MCF 10A (cell line): ENCODE data around the gene ST6GALNAC4. TPM values are rescaled to one million over a fixed set of nuclear protein-coding genes. Genes with fewer than 3 reads are reported as not detected.

Source experiments
- BruUV-seq: library from RNA; stranded (reverse); fragments of 400-500 nt; replicated peaks from 2 replicates; lab custom pipeline; 2021; lab: Mats Ljungman, UMichigan
- CTCF ChIA-PET: fragments of 300-600 bp; sonication (Branson Sonifier 250); formaldehyde crosslinking; extraction: SDS; loops from one replicate; lab custom pipeline; 2021; ENCODE audit warnings: antibody characterized with exemption, inconsistent platforms; lab: Yijun Ruan, JAX
- POLR2A ChIA-PET: fragments of 300-600, 350-650 bp; sonication (Branson Sonifier 250); formaldehyde crosslinking; extraction: SDS; loops from one replicate; lab custom pipeline; 2020; ENCODE audit warnings: antibody characterized with exemption, inconsistent platforms; lab: Yijun Ruan, JAX
- DNase-seq: peaks from one replicate; pipeline ENCODE4 v3.0.0-alpha.2; 2018; ENCODE audit not compliant: unreplicated experiment
- H3K27ac Mint-ChIP-seq: one replicate; pipeline ENCODE4 v1.8.0; 2022; ENCODE audit warnings: mild to moderate bottlenecking, low read depth, mixed read lengths; ENCODE audit not compliant: unreplicated experiment
- H3K27me3 Mint-ChIP-seq: one replicate; pipeline ENCODE4 v1.8.0; 2022; ENCODE audit warnings: mixed read lengths; ENCODE audit not compliant: insufficient read depth, unreplicated experiment
- H3K36me3 Mint-ChIP-seq: one replicate; pipeline ENCODE4 v1.8.0; 2022; ENCODE audit warnings: mild to moderate bottlenecking, moderate library complexity, mixed read lengths; ENCODE audit not compliant: insufficient read depth, unreplicated experiment
- H3K4me1 Mint-ChIP-seq: one replicate; pipeline ENCODE4 v1.8.0; 2022; ENCODE audit warnings: mixed read lengths; ENCODE audit not compliant: insufficient read depth, unreplicated experiment
- H3K4me3 Mint-ChIP-seq: one replicate; pipeline ENCODE4 v1.8.0; 2022; ENCODE audit warnings: mild to moderate bottlenecking, moderate library complexity, mixed read lengths; ENCODE audit not compliant: unreplicated experiment
- H3K9me3 Mint-ChIP-seq: one replicate; pipeline ENCODE4 v1.8.0; 2022; ENCODE audit warnings: mixed read lengths; ENCODE audit not compliant: unreplicated experiment
- CTCF ChIP-seq: fragments of 200-600 bp; IDR thresholded peaks from one replicate; pipeline ENCODE4 v1.8.0; 2022; ENCODE audit warnings: antibody characterized with exemption, mild to moderate bottlenecking; ENCODE audit not compliant: unreplicated experiment
- intact Hi-C: fragments of 100-400 bp; cut with micrococcal nuclease; formaldehyde crosslinking; loops from 2 replicates; pipeline ENCODE4 v1.14.1; 2022
- total RNA-seq: library from RNA; stranded (reverse); gene quantifications from 2 replicates; pipeline ENCODE4 v1.2.3, GENCODE V29; 2022

The ST6GALNAC4 gene
- total RNA-seq, 1 experiment from 2014 or later: 39.5 TPM

- DNase-seq: no peak
- BruUV-seq: no TSS peak
- Mint-ChIP-seq H3K9me3 (no peaks in the 10 kb centered on the region), H3K36me3 (no peaks in the 10 kb centered on the region), H3K4me3 (no peak overlapping the region), H3K27me3 (no peaks in the 10 kb centered on the region), H3K27ac (peak overlapping the region; percentile 19), H3K4me1 (peaks cover 10% of the 10 kb centered on the region)
- ChIA-PET CTCF (interaction anchor here (0.5 to 9.2 kb wide), 4 partner anchors 7 to 88 kb away, joined by 4 to 90 read pairs (median 6); no protein-coding TSS in a partner anchor), POLR2A (no interaction called here)
- no peak for TF ChIP-seq CTCF
- intact Hi-C loops: no loop called here
Measured at GRCh38 chr9:127950513-127951289, 33.9 kb upstream of the ST6GALNAC4 start.

DNA sequence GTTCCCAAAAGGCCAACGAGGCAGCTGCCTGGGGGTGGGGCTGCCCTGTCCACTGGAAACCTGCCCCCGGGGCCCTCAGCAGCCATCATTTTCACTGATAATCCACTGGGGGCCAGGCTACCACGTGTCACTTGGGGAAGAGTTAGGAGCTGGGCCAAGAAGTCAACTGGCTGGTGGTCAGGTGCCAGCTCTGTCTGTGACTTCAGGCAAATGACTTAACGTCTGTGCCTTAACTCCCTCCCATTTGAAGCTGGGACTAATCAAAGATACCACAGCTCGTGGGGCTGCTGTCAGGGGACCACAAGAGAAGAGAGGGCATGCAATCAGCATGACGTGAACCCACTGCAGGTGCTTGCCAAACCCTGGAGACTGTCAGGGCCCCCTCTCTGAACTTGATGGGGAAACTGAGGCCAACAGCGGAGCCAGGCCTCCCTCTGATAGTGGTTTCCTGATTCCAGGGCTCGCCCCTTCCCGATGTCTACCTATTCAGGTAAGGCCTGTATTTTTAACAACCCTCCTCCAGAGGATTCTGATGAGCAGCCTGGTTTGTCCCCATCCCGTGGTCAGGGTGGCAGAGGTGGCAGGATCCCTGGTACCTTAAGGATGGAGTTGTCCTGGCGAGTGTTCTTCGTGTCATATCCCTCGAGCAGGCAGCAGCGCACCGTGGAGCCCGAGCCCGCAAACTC is 33.1 kb upstream of the ST6GALNAC4 start:
- Mint-ChIP-seq H3K9me3 (no peaks in the 10 kb centered on the region), H3K36me3 (peaks cover 2% of the 10 kb centered on the region), H3K4me1 (peaks cover 3% of the 10 kb centered on the region), H3K4me3 (no peak overlapping the region), H3K27ac (peak overlapping the region; percentile 19), H3K27me3 (no peaks in the 10 kb centered on the region)
- no TSS peak for BruUV-seq
- DNase-seq: no peak
- TF ChIP-seq CTCF: no peak
- ChIA-PET CTCF (interaction anchor here (0.7 to 9.2 kb wide), 5 partner anchors 7 to 85 kb away, joined by 3 to 90 read pairs (median 3); no protein-coding TSS in a partner anchor), POLR2A (no interaction called here)
- intact Hi-C loops: no loop called here

GRCh38 chr9:127947841-127948710 is 31.2 kb upstream of the ST6GALNAC4 start:
- intact Hi-C loops: no loop called here
- BruUV-seq: no TSS peak
- ChIA-PET POLR2A (no interaction called here), CTCF (interaction anchor here (0.6 to 2.2 kb wide), 7 partner anchors 85 to 1056 kb away, joined by 3 to 10 read pairs (median 3); no protein-coding TSS in a partner anchor)
- Mint-ChIP-seq H3K9me3 (no peaks in the 10 kb centered on the region), H3K27ac (no peak overlapping the region), H3K4me3 (no peak overlapping the region), H3K36me3 (peaks cover 7% of the 10 kb centered on the region), H3K27me3 (no peaks in the 10 kb centered on the region), H3K4me1 (peaks cover under 1% of the 10 kb centered on the region)
- DNase-seq: no peak
- TF ChIP-seq CTCF: no peak
